K562 (cell line): ENCODE results near the gene TAF15. TPM values are rescaled to one million over a fixed set of nuclear protein-coding genes. Genes with fewer than 3 reads are reported as not detected.

ENCODE experiments used
- ATAC-seq: fragments of 200-7000 bp; cut with Tn5 transposase; 3 replicates; pipeline ENCODE4 v1.9.1; 2020; ENCODE audit warnings: moderate library complexity
- BruUV-seq: library from RNA; stranded (reverse); fragments of 400-500 nt; replicated peaks from 2 replicates; lab custom pipeline; 2021; lab: Mats Ljungman, UMichigan
- CTCF ChIA-PET: fragments of 300-600 bp; formaldehyde crosslinking; extraction: SDS; loops from one replicate; lab custom pipeline; 2021; ENCODE audit warnings: low intra/inter-chr PET ratio; lab: Yijun Ruan, JAX
- POLR2A ChIA-PET: fragments of 300-600, 350-650 bp; sonication (Branson Sonifier 250); formaldehyde crosslinking; extraction: SDS; loops from one replicate; lab custom pipeline; 2021; ENCODE audit warnings: antibody characterized with exemption, inconsistent platforms; lab: Yijun Ruan, JAX
- DNase-seq, 4 experiments: peaks; one replicate each; pipeline versions ENCODE4 v3.0.0 to v3.0.0-alpha.2; 2011 to 2018; ENCODE audit warnings: low spot score in 3 of 4, mixed read lengths in 3 of 4; ENCODE audit errors: extremely low read depth in 1 of 4
- FAIRE-seq: peaks from 2 replicates; lab custom pipeline; 2011; peaks lifted over from hg19 to GRCh38; lab: Jason Lieb, UNC
- H2AFZ ChIP-seq: 2 replicates; pipeline ENCODE4 v1.6.0; 2011; ENCODE audit warnings: low read depth, low read length, control low read depth, inconsistent platforms
- H3K27ac ChIP-seq: fragments of 200-600 bp; 3 replicates; pipeline ENCODE4 v1.8.0; 2011; ENCODE audit warnings: low read depth, mild to moderate bottlenecking, control low read depth, inconsistent platforms, low read length, moderate library complexity, mixed read lengths; ENCODE audit errors: extremely low read depth
- H3K27me3 ChIP-seq, 2 experiments: fragments of 300-600 bp in 1 of 2; 2 replicates in 1 of 2; 3 replicates in 1 of 2; pipeline versions ENCODE4 v1.6.0 to v1.8.0; 2011; ENCODE audit warnings: inconsistent platforms in 2 of 2, low read length in 2 of 2, mild to moderate bottlenecking in 1 of 2, mixed read lengths in 1 of 2, moderate library complexity in 1 of 2; ENCODE audit not compliant: control insufficient read depth in 2 of 2, insufficient read depth in 2 of 2
- H3K36me3 ChIP-seq: fragments of 300-600 bp; 3 replicates; pipeline ENCODE4 v1.8.0; 2011; ENCODE audit warnings: mild to moderate bottlenecking, low read length, inconsistent platforms; ENCODE audit not compliant: control insufficient read depth, insufficient read depth
- H3K4me1 ChIP-seq, 2 experiments: fragments of 200-600 bp in 1 of 2; replicated peaks in 1 of 2; 2 replicates in 1 of 2; 3 replicates in 1 of 2; pipeline versions ENCODE4 v1.5.1 to v1.8.0; 2011; ENCODE audit warnings: inconsistent platforms in 2 of 2, low read length in 2 of 2, mild to moderate bottlenecking in 1 of 2, mixed read lengths in 1 of 2, moderate library complexity in 1 of 2; ENCODE audit not compliant: control insufficient read depth in 2 of 2, insufficient read depth in 2 of 2
- H3K4me2 ChIP-seq: 2 replicates; pipeline ENCODE4 v1.6.1; 2011; ENCODE audit warnings: low read length, control low read depth, inconsistent platforms, mixed read lengths; ENCODE audit not compliant: insufficient read depth
- H3K4me3 ChIP-seq: fragments of 200-600 bp; sonication (generic), shearing (Covaris generic); 2 replicates; pipeline ENCODE4 v1.5.1; 2016; ENCODE audit warnings: control low read depth, inconsistent platforms
- H3K79me2 ChIP-seq: fragments of 200-600 bp; 3 replicates; pipeline ENCODE4 v1.8.0; 2011; ENCODE audit warnings: low read length, inconsistent platforms; ENCODE audit not compliant: control insufficient read depth, insufficient read depth
- H3K9ac ChIP-seq, 2 experiments: 2 replicates each; pipeline versions ENCODE4 v1.6.0 to v1.6.1; 2011; ENCODE audit warnings: low read depth in 2 of 2, low read length in 2 of 2, control low read depth in 1 of 2, inconsistent platforms in 1 of 2, mild to moderate bottlenecking in 1 of 2, mixed read lengths in 1 of 2; ENCODE audit not compliant: insufficient read depth in 1 of 2
- H3K9me1 ChIP-seq: one replicate; pipeline ENCODE4 v1.6.0; 2011; ENCODE audit warnings: inconsistent platforms, mild to moderate bottlenecking, low read length, moderate library complexity; ENCODE audit not compliant: control insufficient read depth, insufficient read depth
- H3K9me3 ChIP-seq: replicated peaks from 2 replicates; pipeline ENCODE4 v1.5.1; 2011; ENCODE audit warnings: low read depth, low read length, inconsistent platforms; ENCODE audit not compliant: control insufficient read depth, insufficient read depth
- H4K20me1 ChIP-seq: replicated peaks from 2 replicates; pipeline ENCODE4 v1.6.1; 2011; ENCODE audit warnings: low read length, inconsistent platforms, mixed read lengths; ENCODE audit not compliant: control insufficient read depth, insufficient read depth
- HDAC3 ChIP-seq: fragments of 450-650 bp; IDR thresholded peaks from 2 replicates; pipeline ENCODE4 v1.6.1; 2018; ENCODE audit warnings: borderline replicate concordance, mild to moderate bottlenecking, moderate library complexity; ENCODE audit not compliant: partially characterized antibody
- HMG20B ChIP-seq: fragments of 250-450 bp; sonication (Bioruptor Pico); IDR thresholded peaks from 2 replicates; pipeline ENCODE4 v1.5.0; 2021; ENCODE audit warnings: mild to moderate bottlenecking
- MCM7 ChIP-seq, 2 experiments: fragments of 450-650 bp; IDR thresholded peaks; 2 replicates each; pipeline ENCODE4 v1.6.1; 2016 to 2018
- MEF2D ChIP-seq: conservative IDR thresholded peaks from 2 replicates; pipeline ENCODE4 v1.6.1; 2016; ENCODE audit warnings: low read depth, missing genetic modification characterization, missing compliant biosample characterization
- NR2C2 ChIP-seq, 2 experiments: fragments of 200-800 bp in 1 of 2; sonication (Bioruptor generic) in 1 of 2; sonication (generic) in 1 of 2; formaldehyde crosslinking in 1 of 2; IDR thresholded peaks; 2 replicates each; pipeline versions ENCODE4 v1.6.1 to v1.8.0; 2016 to 2022; ENCODE audit warnings: mild to moderate bottlenecking in 1 of 2, missing compliant biosample characterization in 1 of 2, missing genetic modification characterization in 1 of 2, missing genetic modification reagents in 1 of 2
- PHTF2 ChIP-seq: fragments of 250-450 bp; sonication (Bioruptor Pico); IDR thresholded peaks from 2 replicates; pipeline ENCODE4 v1.5.0; 2021; ENCODE audit warnings: mild to moderate bottlenecking
- SREBF1 ChIP-seq: fragments of 150-350 bp; IDR thresholded peaks from 2 replicates; pipeline ENCODE4 v1.6.1; 2014; ENCODE audit warnings: antibody characterized with exemption, low read depth, low read length, borderline replicate concordance
- TCFL5 ChIP-seq: fragments of 250-450 bp; sonication (Bioruptor Pico); conservative IDR thresholded peaks from 2 replicates; pipeline ENCODE4 v1.6.1; 2021; ENCODE audit warnings: mild to moderate bottlenecking, moderate library complexity, matching md5 sums
- ZNF133 ChIP-seq: fragments of 250-450 bp; sonication (Bioruptor Pico); IDR thresholded peaks from 2 replicates; pipeline ENCODE4 v1.4.0; 2020; ENCODE audit warnings: mild to moderate bottlenecking
- WGBS: fragments of 100-300 bp; shearing (Covaris generic); methylation state at CpG from one replicate; pipeline ENCODE4 v1.1.6; 2016; ENCODE audit warnings: low coverage, mixed read lengths; ENCODE audit not compliant: insufficient coverage; ENCODE audit errors: missing lambda C conversion rate; 5-methylcytosine and 5-hydroxymethylcytosine counted together
- in situ Hi-C: fragments of 300-500 bp; cut with MboI; formaldehyde crosslinking; loops from 4 replicates; pipeline ENCODE4 v1.15.0; 2018; ENCODE audit warnings: inconsistent platforms, mixed read lengths
- intact Hi-C: fragments of 100-400 bp; cut with micrococcal nuclease; formaldehyde crosslinking; loops from 2 replicates; pipeline ENCODE4 v1.14.2; 2022
- polyA plus RNA-seq, 8 experiments: library from polyadenylated mRNA; depleted of rRNA in 4 of 8; stranded (reverse) in 5 of 8; unstranded in 3 of 8; fragments of >200 nt; fragmentation: Nextera tagmentation in 2 of 8; fragmentation: Illumina TruSeq in 1 of 8; extraction: Ambion mirVana in 2 of 8; extraction: Trizol in 1 of 8; gene quantifications; 2 replicates each; pipeline versions ENCODE4 v1.2.1 to v1.2.3, GENCODE V29; 2011 to 2014; ENCODE audit warnings: inconsistent platforms in 1 of 8, missing spikeins in 1 of 8
- total RNA-seq, 7 experiments: library from RNA; depleted of rRNA in 6 of 7; stranded (reverse); fragments of >200 nt in 6 of 7; fragmentation: Illumina TruSeq in 2 of 7; extraction: Trizol in 2 of 7; gene quantifications; 2 replicates each; pipeline versions ENCODE4 v1.2.1 to v1.2.3, GENCODE V29; 2011 to 2021; ENCODE audit warnings: low replicate concordance in 1 of 7

The TAF15 gene
- total and polyA plus RNA-seq, 9 of the 15 experiments (the other 6 are each of a cell fraction or from before 2014, with no cell fraction given) = 4.1 to 272 (median 56.8) TPM

DNA sequence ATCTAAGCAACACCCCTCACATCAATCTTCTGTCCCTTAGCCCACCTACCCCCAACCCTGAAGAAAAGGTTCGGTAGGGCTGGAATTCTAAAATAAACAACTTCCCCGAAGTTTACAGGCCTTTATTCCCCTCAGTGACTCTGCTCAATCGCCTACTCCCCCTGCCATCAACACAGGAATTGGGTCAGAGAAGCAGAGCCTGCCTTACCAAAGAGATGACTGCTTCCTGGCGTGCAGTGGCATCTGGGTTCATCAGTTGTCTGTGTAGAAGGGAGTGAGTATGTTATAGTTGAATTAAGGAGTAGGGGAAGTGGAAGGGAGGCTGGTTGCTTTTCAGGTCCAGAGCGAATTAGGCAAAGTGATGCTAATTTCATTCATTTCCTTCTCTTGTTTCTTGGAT lies 46.7 kb downstream of the TAF15 start:
- H3K4me3 ChIP-seq = no peak overlapping the region
- H2AFZ ChIP-seq = no peak overlapping the region
- no peak overlapping the region for H3K4me2 ChIP-seq
- no peak overlapping the region for H3K9ac ChIP-seq
- no TSS peak for BruUV-seq
- peaks cover 3% of the 10 kb centered on the region for H3K9me1 ChIP-seq
- no peak for ATAC-seq
- intact Hi-C loops = loop anchor here (5.0 to 10.0 kb wide), 2 partner anchors 61 to 289 kb away; no protein-coding TSS in a partner anchor
- DNase-seq = no peak
- no peaks in the 10 kb centered on the region for H3K79me2 ChIP-seq
- in situ Hi-C loops = no loop called here
- WGBS = 40% methylated on average over 4 of the region's 5 CpGs
- TF ChIP-seq HMG20B (CRISPR knock-in tag) = no peak
- no peak for TF ChIP-seq HDAC3
- TF ChIP-seq PHTF2 (CRISPR knock-in tag) = no peak
- TF ChIP-seq MCM7 (IDR thresholded peaks at IDR 0.05) = no peak
- ChIA-PET CTCF (no interaction called here), POLR2A (interaction anchor here (1.4 kb wide), 1 partner anchor 9 kb away, joined by 3 read pairs; no protein-coding TSS in a partner anchor)
- no peak overlapping the region for H3K27ac ChIP-seq
- H3K4me1 ChIP-seq = no peaks in the 10 kb centered on the region
- H3K36me3 ChIP-seq = no peaks in the 10 kb centered on the region
- no peaks in the 10 kb centered on the region for H4K20me1 ChIP-seq
- H3K27me3 ChIP-seq = no peaks in the 10 kb centered on the region
- no peaks in the 10 kb centered on the region for H3K9me3 ChIP-seq
- no peak for FAIRE-seq

DNA sequence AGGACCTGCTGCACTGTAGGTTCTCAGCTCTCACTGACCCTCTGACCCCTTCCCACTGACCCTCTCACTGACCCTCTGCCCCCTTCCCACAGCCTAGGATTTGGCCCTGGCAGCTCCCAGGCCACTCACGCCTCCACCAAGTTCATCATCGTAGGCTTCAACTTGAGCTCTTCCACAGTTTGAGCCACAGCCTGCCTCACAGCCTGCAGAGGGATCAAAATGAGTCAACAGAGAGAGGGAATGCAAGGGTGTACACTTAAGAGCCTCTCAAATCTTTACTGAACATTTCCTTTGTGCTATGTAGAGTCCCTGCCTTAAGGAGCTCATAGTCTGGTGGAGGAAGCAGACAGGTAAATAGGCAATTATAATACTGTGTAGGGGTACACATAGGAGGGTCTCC lies 47.3 kb downstream of the TAF15 start:
- H3K27ac ChIP-seq = no peak overlapping the region
- H3K4me1 ChIP-seq = no peaks in the 10 kb centered on the region
- no peak for ATAC-seq
- no peaks in the 10 kb centered on the region for H3K79me2 ChIP-seq
- H3K4me3 ChIP-seq = no peak overlapping the region
- ChIA-PET CTCF (no interaction called here), POLR2A (interaction anchor here (0.6 to 2.7 kb wide), 4 partner anchors 9 to 74 kb away, joined by 3 to 19 read pairs (median 4); partner anchors contain the start of gene RDM1)
- TF ChIP-seq SREBF1 (no peak), MEF2D (tag) (no peak), ZNF133 (CRISPR knock-in tag) (no peak), NR2C2 (CRISPR knock-in tag; IDR thresholded peaks at IDR 0.05) (no peak), NR2C2 (tag; IDR thresholded peaks at IDR 0.05) (no peak), TCFL5 (no peak)
- no peaks in the 10 kb centered on the region for H3K36me3 ChIP-seq
- DNase-seq = no peak
- H3K27me3 ChIP-seq = no peaks in the 10 kb centered on the region
- no peaks in the 10 kb centered on the region for H3K9me3 ChIP-seq
- in situ Hi-C loops (no loop called here), intact Hi-C loops (loop anchor here (5.0 to 10.0 kb wide), 2 partner anchors 61 to 288 kb away; no protein-coding TSS in a partner anchor)
- FAIRE-seq = no peak
- WGBS = 92% methylated on average over 2 of the region's 2 CpGs
- H4K20me1 ChIP-seq = no peaks in the 10 kb centered on the region
- no peak overlapping the region for H3K9ac ChIP-seq
- H3K9me1 ChIP-seq = peaks cover 3% of the 10 kb centered on the region
- BruUV-seq = no TSS peak
- H3K4me2 ChIP-seq = no peak overlapping the region
- no peak overlapping the region for H2AFZ ChIP-seq
